GM18502 (cell line): ENCODE data around the gene GEMIN4.
"Not testable (repeated sequence)": the region's sequence is repeated elsewhere in the genome, so short reads cannot be mapped to it uniquely, and the experiment has no call there.

ENCODE experiments used
- ATAC-seq: cut with Tn5 transposase; IDR thresholded peaks from one replicate; pipeline ENCODE4 v1.9.1; 2021; ENCODE audit warnings: mild to moderate bottlenecking; ENCODE audit not compliant: unreplicated experiment, poor library complexity

Gene GEMIN4

DNA sequence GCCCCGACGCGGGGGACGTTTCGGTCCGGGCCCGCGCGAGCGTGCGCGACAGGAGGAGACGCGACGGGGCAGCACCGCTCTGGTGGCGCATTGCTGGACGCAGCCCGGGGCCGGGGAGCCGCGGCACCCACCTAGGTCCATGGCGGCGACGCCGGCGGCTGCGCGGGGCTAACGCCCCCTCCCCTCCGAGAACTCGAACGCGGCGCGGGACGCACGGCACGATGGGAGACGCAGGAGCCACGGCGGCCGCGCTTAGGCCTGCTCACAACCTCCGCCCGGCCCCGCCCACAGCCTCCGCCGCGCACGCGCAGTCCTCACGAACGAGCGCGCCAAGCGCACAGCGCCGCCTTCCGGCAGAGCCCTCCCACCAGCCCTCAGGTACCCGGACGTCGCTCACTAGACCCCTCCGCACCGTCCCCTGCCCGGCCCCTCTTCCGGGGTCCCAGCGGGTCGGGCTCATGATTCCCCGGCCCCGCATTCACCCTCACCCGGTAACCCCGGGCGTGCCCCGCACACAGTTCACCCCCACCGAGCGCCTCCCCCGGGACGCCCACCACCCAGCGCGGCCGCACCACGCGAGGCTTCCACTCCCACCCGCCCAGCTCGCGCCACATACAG, at the start of gene GEMIN4:
GEMIN4 (minus strand) TSS at position 263 of the 618 bp plus-strand sequence; CDS start at position 141, 122 bp downstream.
- peak; percentile 83 for ATAC-seq

DNA sequence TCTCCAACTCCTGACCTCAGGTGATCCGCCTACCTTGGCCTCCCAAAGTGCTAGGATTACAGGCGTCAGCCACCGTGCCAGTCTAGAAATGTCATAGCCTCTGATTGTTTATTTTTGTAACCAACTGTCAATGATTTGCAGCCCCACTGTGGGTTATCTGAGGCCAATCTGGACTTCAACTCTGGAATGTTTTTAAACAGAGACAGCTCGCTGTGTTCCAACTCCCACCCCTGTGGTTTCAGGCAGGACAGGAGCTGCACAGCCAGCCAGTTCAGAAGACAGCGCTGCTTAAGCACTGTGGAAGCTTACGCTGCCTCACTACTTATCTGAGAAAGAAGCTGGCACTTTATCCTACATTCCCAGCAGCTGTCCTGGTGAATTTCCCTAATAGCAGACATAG, 49.6 kb upstream of the GEMIN4 start:
- no peak for ATAC-seq

DNA sequence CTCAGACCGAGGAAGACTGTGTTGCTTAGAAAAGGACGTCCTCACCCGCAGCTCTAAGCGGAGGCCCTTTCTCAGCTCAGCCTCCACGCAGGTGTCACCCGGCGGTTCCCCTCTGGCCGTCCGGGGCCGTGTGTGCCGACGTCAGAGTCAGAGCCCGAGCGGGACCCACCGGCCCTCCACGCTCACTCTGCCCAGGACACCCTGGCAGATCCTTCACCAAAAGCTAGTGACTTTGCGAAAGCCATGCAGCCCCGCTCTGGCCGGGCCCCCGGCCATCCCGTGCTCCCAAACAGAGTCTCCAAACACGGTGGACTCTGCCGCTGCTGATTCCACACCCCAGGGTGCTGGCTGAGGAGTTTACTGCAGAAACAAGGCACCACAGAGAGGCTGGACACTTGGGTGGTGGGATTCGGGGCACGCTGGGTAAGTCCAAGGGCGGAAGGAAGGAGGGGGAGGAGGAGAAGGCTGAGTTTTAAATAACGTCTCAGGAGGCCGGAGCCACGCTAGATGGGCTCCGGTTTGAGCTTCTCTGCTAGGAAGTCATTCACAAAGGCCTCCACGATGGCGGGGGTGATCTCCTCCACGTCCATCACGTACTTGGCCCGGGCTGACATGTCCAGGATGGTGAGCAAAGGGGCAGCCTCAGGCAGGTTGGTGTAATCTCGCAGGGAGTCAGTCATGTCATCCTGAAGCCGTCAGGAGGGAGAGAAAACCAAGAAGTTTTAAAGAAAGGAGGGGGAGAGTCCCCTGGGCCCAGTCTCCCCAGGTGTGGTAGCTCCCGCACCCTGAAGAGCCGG, 48.6 kb upstream of the GEMIN4 start:
- ATAC-seq: no peak

DNA sequence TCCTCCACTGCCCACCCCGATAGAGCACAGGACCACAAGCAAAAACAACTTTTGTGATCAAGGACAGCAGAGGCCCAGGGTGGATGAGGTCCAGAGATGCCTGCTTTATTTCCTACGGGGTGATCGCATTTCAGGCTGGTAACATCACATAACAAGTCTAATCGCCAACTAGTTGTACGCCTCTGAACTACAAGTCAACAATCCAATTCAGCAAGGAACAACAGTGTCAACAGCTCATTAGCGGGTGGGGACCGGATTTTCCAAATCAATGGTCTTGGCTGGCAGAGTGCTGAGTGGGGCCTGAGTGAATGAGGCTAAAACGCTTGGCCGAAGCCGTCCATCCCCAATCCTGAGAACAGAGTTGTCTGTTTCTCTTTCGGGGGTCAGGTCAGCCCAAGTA, 47.2 kb upstream of the GEMIN4 start:
- ATAC-seq: no peak

DNA sequence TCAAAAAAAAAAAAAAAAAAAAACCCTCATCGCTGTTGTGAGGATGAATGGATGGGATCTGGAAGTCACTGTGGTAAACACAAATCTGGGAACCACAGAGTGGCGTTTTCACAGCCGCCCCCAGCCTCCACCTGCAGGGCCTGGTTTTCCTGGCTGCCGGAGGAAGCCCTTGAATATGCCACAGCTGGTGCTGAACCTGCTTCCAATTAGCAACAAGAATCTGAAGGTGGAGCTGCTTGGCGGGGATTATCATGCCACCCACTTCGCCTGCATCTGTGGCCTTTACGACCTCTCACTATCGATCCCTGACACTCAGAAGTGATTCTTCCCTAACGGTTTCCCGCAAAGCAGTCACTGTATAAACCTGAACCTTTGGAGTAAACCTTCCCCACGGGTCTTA, 46.2 kb upstream of the GEMIN4 start:
- no peak for ATAC-seq

DNA sequence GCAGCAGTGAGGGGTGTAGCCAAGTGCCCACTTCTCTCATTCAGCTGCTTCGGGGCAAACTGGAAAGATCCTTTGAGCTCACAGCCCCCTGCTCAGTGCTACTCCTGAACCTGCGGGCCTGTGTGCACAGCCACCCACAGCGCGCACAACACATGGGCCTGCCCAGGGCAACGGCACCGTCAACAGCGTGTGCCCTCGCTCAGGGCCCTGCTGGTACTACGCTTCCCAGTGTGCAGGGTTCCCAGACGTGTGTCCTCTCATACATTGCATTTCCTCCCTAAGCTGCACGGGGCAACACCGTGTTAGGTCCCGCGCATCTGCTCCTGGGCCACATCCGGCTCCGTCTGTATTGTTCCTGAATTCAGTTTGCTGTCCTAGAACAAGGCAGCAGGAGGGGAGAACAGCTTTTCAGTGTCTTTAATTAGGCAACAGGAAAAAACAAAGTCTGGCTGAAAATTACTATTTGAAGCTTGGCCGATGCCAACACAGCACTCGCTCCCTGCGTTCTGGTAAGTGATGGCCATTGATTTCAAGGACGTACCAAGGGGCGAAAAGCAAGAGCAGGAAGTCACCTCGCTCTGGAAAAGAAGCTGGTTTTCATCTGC, 45.3 kb upstream of the GEMIN4 start:
- no peak for ATAC-seq

DNA sequence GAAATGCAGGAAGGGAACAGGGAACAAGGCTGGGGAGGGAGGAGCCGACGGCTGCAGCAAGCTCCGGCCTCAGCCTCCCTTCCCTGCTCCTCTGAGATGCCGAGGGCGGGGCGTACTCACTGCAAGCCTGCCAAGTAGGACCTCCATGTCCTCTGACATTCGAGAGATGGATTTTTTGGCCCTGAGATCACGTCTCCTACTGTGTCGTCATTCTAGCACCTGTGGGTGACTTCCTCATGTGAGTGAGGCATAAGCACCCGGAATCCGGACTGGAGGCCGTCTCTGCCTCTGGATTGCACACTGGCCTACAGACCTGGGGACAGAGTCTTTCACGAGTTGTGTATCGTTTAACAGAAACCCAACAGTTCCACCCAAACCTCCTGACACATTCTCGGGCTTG, 44.5 kb upstream of the GEMIN4 start:
- no peak for ATAC-seq

DNA sequence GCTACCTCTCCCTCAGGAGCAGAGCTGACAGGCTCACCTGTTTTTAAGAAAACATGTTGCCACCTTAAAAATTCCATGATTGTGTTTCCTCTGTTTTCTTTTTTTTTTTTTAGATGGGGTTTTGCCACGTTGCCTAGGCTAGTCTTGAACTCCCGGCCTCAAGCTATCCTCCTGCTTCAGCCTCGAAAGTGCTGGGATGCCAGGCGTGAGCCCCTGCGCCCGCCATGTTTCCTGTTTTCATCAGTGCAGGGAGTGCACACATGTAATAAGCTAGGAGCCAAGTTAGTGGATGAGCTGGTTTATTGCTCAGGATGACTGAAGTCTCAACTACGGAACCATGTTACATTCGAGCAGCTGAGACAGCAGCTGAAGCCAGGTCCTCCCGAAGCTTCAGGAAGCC, 43.7 kb upstream of the GEMIN4 start:
- no peak for ATAC-seq

DNA sequence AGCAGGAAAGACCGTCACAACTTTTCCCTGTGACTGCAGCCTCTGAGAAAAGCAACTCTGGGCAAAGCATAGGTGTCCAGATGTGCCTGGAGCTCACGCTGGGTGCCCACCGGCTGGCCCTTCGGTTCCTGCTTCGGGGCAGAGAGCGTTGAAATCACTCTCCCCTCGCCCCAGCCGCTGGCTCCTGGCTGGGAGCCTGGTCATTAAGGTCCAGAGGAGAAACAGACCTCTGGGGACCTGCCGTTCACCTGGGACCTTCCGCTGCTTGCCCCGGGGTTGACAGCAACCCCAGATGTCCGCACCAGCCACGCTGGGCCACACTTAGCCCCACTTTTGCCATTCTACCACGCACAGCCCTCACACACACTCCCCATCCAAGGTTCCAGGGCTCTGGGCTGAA, 43.2 kb upstream of the GEMIN4 start:
- ATAC-seq: no peak

DNA sequence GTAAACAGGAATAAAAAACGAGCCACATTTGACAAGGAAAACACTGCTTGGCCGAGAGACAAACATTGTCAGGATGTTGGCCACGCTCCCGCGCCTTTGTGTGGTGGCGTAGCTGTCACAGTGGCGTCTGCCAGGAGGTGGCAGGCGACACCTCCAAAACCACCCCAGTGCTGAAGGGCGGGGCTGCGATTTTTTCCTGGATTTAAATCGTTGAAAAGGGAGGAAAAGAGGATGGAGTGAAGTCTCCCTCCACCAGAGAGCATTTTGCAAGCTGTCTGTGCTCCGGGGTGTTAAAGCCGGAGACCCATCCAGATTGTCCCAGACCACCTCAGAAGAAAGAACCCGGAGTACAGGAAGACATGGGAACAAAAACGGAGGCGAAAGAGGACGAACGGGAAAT, 42.8 kb upstream of the GEMIN4 start:
- no peak for ATAC-seq

DNA sequence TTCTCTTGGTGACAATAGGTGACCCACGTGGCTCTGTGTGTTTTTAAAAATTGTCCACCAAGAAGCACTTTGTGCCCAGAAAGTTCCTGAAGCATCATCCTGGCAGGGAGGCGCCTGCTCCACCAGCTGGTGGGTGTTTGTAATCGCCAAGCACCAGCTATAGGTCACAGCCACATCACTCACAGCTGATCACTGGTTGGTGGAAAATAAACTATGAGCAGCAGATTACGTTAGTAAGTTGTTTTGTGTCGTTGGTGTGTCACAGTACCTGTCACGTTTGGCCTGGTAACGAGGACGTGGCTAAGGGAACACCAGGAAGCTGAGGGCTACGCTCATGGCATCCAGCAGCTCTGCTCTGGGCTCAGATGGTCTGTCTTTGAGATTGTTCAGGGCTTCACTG, 40.2 kb upstream of the GEMIN4 start:
- no peak for ATAC-seq

DNA sequence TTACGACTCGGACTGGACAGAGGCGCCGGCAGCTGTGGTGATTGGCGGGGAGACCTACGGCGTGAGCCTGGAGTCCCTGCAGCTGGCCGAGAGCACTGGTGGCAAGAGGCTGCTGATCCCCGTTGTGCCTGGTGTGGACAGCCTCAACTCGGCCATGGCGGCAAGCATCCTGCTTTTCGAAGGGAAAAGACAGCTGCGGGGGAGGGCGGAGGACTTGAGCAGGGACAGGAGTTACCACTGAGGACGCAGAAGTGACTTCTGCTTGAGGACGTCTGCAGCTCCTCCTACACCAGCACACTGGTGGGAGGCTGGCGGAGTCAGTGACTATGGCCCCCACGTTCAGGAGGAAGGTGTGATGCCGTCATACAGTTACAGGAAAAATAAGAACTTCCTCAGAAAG, 39.8 kb upstream of the GEMIN4 start:
- ATAC-seq: no peak

DNA sequence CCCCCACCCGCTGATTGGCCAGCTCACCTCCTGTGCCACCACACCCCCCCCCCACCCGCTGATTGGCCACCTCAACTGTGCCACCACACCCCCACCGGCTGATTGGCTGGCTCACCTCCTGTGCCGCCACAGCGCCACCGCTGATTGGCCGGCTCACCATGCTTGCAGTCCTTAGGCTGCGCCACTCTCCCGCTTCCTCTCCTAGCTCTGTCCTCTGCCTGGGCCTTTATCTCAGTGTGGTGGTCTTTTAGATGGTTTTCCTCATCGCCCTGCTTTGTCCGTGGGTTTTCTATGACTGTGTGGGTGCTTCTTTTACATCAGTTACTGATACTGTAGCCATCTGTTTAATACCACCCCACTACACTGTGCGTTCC, 38.8 kb upstream of the GEMIN4 start:
- ATAC-seq: not testable (repeated sequence)

DNA sequence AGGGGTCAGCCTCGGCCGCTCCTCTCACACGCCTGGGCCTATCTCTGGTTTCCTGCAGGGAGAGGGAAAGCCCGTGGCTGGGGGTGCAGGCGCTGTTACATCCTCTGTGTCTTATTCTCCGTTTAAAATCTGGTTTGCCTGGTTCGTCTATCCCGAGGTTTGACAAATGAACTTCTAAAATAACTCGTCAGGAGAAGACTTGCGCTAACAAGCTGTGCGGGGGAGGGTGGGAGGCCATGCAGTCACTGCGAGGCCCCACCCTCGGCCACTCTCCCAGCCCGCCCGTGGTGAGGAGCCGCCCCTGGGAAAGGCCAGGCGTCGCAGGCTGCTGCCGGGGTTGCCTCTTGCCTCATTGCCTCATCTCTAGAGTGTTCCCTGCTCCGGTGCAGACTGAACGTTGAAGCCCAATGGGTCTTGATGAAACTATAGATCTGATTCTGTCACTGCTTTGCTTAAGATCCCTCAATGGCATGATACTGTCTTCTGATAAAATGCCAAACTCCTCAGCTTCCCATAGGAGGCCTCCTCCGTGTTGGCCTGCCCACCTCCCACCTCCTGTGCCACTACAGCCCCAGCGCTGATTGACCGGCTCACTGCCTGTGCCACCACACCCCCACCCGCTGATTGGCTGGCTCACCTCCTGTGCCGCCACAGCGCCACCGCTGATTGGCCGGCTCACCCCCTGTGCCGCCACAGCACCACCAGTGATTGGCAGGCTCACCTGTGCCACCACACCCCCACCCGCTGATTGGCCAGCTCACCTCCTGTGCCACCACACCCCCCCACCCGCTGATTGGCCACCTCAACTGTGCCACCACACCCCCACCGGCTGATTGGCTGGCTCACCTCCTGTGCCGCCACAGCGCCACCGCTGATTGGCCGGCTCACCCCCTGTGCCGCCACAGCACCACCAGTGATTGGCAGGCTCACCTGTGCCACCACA, 38.1 kb upstream of the GEMIN4 start:
- ATAC-seq: not testable (repeated sequence)

DNA sequence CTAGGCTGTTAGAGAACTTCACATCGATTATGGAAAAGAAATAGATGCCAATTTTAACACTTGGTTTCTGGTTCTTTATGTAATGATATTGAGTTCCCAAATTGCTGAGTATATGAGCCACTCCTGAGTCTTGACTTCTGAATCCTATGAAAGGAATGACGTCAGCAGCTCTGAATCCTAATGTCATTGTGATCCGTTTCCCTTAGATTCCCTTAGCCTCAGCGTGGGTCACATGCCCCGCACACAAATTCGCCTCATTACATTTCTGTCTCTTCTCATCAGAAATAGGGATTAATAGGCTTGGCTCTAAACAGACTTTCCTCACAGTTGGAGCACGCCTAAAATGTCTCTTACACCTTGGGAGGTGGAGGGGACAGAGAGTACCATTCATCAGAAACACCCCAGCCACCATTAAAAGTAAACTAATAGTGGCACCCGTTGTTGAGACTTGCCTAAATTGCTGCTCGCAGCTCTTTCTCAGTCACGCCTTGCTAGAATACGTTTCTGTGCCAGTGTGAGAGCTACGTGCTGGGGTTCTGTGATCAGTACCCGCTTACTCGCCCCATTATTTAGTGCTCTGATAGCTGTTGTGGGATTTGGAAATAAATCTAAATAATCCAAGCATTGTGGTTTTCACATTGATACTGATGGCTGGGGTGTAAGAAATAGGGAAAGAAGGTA, 37.2 kb upstream of the GEMIN4 start:
- ATAC-seq: no peak

DNA sequence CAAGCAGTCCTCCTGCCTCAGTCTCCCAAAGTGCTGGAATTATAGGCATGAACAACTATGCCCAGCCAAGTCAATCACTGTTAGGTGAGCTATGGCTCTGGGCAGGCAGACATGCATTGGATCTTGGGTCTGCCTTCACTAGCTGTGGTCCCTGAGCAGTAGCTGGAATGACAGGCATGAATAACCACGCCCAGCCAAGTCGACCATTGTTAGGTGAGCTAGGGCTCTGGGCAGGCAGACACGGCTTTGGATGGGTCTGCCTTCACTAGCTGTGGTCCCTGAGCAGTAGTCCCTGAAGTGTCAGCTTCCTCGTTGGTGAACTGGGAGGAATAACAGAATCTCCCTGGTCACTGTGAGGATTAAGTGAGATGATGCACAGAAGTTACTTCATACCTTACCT, 36.5 kb upstream of the GEMIN4 start:
- ATAC-seq: no peak

DNA sequence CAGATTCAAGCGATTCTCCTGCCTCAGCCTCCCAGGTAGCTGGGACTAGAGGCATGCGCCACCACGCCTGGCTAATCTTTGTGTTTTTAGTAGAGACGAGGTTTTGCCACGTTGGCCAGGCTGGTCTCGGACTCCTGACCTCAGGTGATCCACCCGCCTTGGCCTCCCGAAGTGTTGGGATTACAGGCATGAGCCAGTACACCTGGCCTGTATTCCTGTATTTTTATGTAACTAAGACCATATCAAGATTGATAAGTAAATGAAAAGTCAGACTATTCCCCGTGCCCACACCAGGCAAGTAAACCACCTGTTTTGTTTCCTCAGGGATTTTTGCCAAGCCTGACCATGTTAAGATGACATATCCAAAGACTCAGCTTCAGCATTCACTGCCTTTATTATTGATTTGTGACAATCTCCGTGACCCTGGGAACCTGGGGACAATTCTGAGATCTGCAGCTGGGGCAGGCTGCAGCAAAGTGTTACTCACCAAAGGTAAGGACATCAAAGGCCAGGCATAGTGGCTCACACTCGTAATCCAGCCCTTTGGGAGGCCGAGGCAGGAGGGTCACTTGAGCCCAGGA, 35.7 kb upstream of the GEMIN4 start:
- no peak for ATAC-seq

DNA sequence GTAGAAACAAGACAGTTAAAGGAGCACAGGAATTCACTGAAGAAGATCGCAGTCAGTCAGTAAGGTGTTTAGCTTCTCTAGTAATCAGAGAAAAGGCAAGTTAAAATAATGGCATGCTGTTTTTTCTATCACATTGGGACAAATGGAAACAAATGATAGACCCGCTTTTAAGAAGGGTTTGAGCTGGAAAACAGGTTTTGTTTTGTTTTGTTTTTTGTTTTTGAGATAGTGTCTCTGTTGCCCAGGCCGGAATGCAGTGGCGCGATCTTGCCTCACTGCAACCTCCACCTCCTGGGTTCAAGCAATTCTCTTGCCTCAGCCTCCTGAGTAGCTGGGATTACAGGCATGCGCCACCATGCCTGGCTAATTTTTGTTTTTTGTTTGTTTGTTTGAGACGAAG, 33.8 kb upstream of the GEMIN4 start:
- not testable (repeated sequence) for ATAC-seq

DNA sequence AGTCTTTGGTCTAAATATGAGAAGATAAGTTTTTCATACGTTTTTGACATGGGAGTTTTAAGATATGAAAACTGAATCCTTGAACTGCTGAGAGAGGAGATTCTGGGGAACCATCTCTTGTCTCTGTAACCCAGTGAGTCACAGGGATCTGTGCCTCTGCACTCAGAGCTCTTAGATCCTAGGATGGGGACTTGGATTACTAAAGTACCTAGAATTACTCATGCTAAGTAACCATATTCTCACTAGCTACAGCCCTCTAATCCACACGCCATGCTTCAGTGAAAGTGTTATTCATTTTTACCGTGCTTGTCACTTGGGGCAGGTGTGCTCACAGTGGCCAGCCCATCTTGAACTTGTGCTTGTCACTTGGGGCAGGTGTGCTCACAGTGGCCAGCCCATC, 32.1 kb upstream of the GEMIN4 start:
- ATAC-seq: no peak
